Measurements from ENCODE around the gene LRRC8C.

DNA sequence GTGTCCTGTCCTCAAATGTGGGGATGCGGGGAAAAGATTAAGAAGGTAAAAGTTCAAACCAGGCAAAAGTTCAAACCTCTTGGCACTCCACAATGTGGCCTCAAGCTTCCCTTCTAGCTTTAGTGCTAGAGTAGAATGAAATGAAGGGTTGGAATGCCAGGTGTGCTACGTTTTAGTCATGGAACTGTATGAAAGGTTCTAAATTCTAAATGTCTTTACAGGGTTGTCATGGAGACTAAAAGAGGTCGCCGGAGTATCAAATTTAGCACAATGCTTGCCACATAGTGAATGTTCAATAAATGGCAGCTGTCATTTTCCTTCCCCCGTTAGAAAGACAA, 130.7 kb downstream of the LRRC8C start:
- TF ChIP-seq EZH2 (IDR thresholded peaks at IDR 0.05; ENCODE audit: insufficient read depth, low read length): no peak
- TF ChIP-seq, protein P1, sequence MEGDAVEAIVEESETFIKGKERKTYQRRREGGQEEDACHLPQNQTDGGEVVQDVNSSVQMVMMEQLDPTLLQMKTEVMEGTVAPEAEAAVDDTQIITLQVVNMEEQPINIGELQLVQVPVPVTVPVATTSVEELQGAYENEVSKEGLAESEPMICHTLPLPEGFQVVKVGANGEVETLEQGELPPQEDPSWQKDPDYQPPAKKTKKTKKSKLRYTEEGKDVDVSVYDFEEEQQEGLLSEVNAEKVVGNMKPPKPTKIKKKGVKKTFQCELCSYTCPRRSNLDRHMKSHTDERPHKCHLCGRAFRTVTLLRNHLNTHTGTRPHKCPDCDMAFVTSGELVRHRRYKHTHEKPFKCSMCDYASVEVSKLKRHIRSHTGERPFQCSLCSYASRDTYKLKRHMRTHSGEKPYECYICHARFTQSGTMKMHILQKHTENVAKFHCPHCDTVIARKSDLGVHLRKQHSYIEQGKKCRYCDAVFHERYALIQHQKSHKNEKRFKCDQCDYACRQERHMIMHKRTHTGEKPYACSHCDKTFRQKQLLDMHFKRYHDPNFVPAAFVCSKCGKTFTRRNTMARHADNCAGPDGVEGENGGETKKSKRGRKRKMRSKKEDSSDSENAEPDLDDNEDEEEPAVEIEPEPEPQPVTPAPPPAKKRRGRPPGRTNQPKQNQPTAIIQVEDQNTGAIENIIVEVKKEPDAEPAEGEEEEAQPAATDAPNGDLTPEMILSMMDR (IDR thresholded peaks at IDR 0.05; ENCODE audit: insufficient read depth, low read depth, low read length): no peak

All from astrocyte (in vitro differentiated cells and primary cell).